Right cardiac atrium (tissue), 5 donors: ENCODE measurements around the gene MACROD2. TPM values are rescaled to one million over a fixed set of nuclear protein-coding genes. Genes with fewer than 3 reads are reported as not detected.
A peak's percentile ranks its signal among the peaks of the same experiment; 100 is the strongest.
"Not testable (repeated sequence)": the region's sequence is repeated elsewhere in the genome, so short reads cannot be mapped to it uniquely, and the experiment has no call there.

Source experiments
- ATAC-seq, 2 donors: fragments of 200-7000 bp; cut with Tn5 transposase; one replicate each; pipeline versions ENCODE4 v1.8.0 to v1.9.1; 2020; ENCODE audit warnings: moderate library complexity in 2 of 2, mild to moderate bottlenecking in 1 of 2
- DNase-seq, 3 donors: peaks; one replicate each; pipeline ENCODE4 v3.0.0-alpha.2; 2020
- H3K27ac ChIP-seq: one replicate; pipeline ENCODE4 v1.5.1; 2013; ENCODE audit warnings: mild to moderate bottlenecking, low read length, control low read depth, moderate library complexity
- H3K27me3 ChIP-seq: one replicate; pipeline ENCODE4 v1.6.1; 2013; ENCODE audit not compliant: control insufficient read depth, insufficient read depth
- H3K4me1 ChIP-seq: one replicate; pipeline ENCODE4 v1.6.1; 2013; ENCODE audit warnings: low read length; ENCODE audit not compliant: control insufficient read depth, insufficient read depth
- H3K4me3 ChIP-seq: one replicate; pipeline ENCODE4 v1.5.1; 2013; ENCODE audit warnings: low read length, control low read depth
- H3K9me3 ChIP-seq: one replicate; pipeline ENCODE4 v1.6.1; 2013; ENCODE audit warnings: low read length; ENCODE audit not compliant: control insufficient read depth
- WGBS: extraction: QIAGEN DNeasy Blood & Tissue Kit; methylation state at CpG from one replicate; pipeline ENCODE4 v1.1.7; 2013; 5-methylcytosine and 5-hydroxymethylcytosine counted together
- intact Hi-C, 4 donors: fragments of 100-400 bp; cut with DNase I; formaldehyde crosslinking; loops; one replicate each; pipeline versions ENCODE4 v1.11.0 to v1.14.0; 2022 to 2023
- polyA plus RNA-seq: library from polyadenylated mRNA; stranded (reverse); fragments of 200-250 nt; gene quantifications from one replicate; pipeline ENCODE4 v1.2.3, GENCODE V29; 2013
- total RNA-seq, 4 donors: library from RNA; stranded (reverse); fragmentation: NEBNext Ultra II Directional; extraction: Animal tissue kit (Norgen Biotek cat#: 25700); gene quantifications; one replicate each; pipeline ENCODE4 v1.2.1, GENCODE V29; 2021
- donor health status: healthy with polysubstance abuse.
- donor health status: DM: no; HTN: yes; CAD: no.
- donor health status: DM: no; HTN: no; CAD: no.
- donor health status: DM: no; HTN: yes; CAD: no; lungs with severe emphysema.
- donor health status: DM: yes; HTN: yes; CAD: no.

The MACROD2 gene
- total and polyA plus RNA-seq, 5 donors = 0.61 to 4.4 (median 2.4) TPM

DNA sequence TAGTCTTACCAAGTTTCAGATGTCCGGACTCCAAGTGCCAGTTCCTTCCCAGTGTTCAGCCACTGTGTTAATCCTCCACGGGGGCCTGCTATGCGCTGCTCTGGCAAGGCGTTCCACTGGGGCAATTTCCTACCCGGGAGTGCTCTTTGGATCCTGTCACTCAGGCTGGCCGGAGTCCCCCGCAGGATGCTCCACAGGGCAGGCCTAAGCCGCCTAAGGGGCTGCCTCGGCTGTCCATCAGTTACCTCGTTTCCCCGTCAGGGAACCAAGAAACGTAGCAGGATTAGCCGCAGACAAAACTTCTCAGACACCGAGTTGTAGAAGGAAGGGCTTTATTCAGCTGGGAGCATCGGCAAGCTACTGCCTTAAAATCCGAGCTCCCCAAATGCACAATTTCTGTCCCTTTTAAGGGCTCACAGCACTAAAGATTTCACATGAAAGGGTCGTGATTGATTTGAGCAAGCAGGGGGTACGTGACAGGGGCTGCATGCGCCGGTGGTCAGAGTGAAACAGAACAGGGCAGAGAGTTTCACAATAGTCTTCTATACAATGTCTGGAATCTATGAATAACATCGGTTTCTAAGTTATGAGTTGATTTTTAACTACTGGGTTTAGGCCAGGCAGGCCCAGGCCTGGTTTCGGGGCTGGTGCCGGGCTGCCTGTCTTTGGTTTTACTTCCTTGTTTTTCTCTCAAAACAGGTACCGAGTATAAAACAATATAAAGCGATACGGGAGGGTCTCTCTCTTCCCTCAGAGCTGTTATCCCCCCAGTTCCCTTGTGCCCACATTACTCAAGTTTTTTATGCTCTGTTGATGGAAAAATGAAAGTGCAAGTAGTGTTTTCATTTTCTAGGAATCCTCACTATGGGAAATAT is 1990.4 kb downstream of the MACROD2 start:
- WGBS = 93% methylated on average over 26 of the region's 26 CpGs
- H3K9me3 ChIP-seq, DNase-seq, H3K27ac ChIP-seq, H3K4me3 ChIP-seq, H3K27me3 ChIP-seq, intact Hi-C loops, H3K4me1 ChIP-seq, ATAC-seq: not testable (repeated sequence)

DNA sequence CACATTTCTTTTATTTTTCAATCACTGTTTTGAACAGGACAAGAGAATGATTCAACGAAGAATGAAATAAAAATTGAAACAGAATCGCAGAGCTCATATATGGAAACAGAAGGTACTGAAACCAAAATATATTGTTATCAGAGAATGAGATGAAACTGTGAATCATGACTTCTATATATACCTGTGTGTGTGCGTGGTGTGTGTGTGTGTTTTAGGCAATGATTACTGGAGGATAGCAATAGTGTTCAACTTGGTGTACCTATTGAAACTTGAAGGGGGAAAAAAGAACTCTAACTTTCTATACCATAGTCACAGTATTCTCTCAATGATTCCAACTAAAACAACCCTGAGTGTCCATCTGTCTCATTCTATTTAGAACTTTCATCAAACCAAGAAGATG is 1991.4 kb downstream of the MACROD2 start:
- H3K4me3 ChIP-seq = no peak overlapping the region
- ATAC-seq (no peak), DNase-seq (no peak)
- no peaks in the 10 kb centered on the region for H3K27me3 ChIP-seq
- H3K27ac ChIP-seq = no peak overlapping the region
- no peaks in the 10 kb centered on the region for H3K4me1 ChIP-seq
- intact Hi-C loops = no loop called here
- 95% methylated on average over 3 of the region's 3 CpGs for WGBS
- no peaks in the 10 kb centered on the region for H3K9me3 ChIP-seq

DNA sequence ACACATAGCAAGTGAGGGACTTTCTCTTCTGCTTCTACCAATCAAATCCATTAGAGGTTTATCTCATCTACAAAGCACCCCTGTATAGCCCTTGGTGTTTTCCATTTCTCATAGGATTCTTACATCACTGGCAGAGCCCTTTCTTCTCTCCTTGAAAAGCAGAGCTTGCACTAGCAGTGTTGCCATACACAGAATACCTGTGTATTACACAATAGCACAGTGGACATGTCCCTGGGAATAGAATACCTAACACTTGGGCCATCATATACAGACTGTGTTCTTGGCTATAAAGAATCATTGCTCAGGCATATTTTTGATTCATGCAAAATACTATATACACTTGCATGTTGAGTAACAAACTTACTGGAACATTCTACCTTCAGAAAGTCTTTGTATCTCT is 1996.0 kb downstream of the MACROD2 start:
- no peak overlapping the region for H3K4me3 ChIP-seq
- no peaks in the 10 kb centered on the region for H3K4me1 ChIP-seq
- no peak overlapping the region for H3K27ac ChIP-seq
- DNase-seq = no peak
- no peak for ATAC-seq
- intact Hi-C loops = no loop called here
- no peaks in the 10 kb centered on the region for H3K27me3 ChIP-seq
- no peaks in the 10 kb centered on the region for H3K9me3 ChIP-seq

DNA sequence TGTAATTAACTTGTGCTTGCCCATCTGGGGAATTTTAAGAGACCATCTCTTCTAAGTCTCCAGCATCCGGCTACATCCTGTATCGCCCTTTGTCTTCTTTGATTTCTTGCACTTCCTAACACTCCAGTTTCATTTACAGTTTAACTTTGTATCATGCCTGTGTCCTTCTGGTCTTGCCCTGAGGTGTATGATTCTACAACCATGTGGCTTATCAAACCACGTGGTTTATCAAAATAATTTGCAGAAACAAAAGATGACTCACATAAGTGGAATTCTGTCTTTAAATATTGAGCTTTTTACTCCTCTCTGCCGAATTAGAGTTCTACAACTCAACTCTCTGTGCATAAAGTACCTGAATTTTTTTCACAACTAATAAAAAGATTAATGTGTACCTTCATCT is 1997.2 kb downstream of the MACROD2 start:
- H3K27me3 ChIP-seq = no peaks in the 10 kb centered on the region
- intact Hi-C loops = no loop called here
- no peak for DNase-seq

DNA sequence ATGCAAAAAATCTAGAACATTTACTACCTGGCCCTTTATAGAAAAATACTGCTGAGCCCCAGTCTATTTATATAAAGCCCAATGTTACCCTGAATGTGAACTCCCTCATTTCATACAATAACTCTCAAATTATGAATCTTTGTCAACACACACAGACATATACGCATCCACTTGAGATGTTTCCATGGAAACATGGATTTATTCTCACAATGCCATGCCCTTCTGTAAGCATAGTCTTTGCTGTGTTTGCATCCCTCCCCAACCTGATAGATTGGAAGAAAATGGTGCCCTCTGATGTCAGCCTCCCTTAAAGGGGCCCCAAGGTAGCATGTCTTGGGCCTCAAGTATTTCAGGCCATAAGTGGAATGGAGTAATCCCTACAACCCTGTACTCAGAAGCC is 2004.8 kb downstream of the MACROD2 start:
- H3K9me3 ChIP-seq = no peaks in the 10 kb centered on the region
- intact Hi-C loops = loop anchor here in 1 of 4 donors (10.0 kb wide), 1 partner anchor 95 kb away; no protein-coding TSS in a partner anchor
- ATAC-seq (no peak), DNase-seq (no peak)
- no peak overlapping the region for H3K27ac ChIP-seq
- WGBS = 35% methylated on average over 1 of the region's 1 CpG
- no peak overlapping the region for H3K4me3 ChIP-seq
- no peaks in the 10 kb centered on the region for H3K4me1 ChIP-seq
- no peaks in the 10 kb centered on the region for H3K27me3 ChIP-seq

More for the DNA sequence above, 1997.2 kb downstream of the MACROD2 start:
- H3K4me3 ChIP-seq = no peak overlapping the region
- H3K9me3 ChIP-seq = no peaks in the 10 kb centered on the region
- no peaks in the 10 kb centered on the region for H3K4me1 ChIP-seq
- 61% methylated on average over 4 of the region's 4 CpGs for WGBS
- ATAC-seq = no peak
- H3K27ac ChIP-seq = no peak overlapping the region

DNA sequence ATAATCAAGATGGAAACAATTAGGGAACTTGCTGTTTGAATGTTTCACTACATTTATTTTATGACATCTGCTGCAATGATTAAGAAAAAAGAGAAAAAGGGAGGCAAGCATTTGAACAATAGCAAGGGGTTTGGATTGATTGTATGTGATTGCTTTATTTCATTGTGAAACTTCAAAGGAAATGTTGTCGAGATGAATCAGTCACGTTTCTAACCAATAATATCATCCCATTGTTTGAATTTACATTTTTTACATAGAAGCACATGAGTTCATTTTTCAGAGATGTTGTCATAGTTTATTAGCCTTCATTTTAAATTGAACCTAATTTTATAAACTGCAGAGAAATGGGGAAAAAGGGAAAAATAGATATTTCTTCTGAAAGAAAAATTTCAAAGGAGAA is 2006.0 kb downstream of the MACROD2 start:
- Histone ChIP-seq H3K27ac (no peak overlapping the region), H3K9me3 (no peaks in the 10 kb centered on the region), H3K27me3 (no peaks in the 10 kb centered on the region), H3K4me3 (no peak overlapping the region), H3K4me1 (no peaks in the 10 kb centered on the region)
- ATAC-seq = no peak
- intact Hi-C loops = loop anchor here in 1 of 4 donors (10.0 kb wide), 1 partner anchor 94 kb away; no protein-coding TSS in a partner anchor
- 62% methylated on average over 2 of the region's 2 CpGs for WGBS
- DNase-seq = no peak

DNA sequence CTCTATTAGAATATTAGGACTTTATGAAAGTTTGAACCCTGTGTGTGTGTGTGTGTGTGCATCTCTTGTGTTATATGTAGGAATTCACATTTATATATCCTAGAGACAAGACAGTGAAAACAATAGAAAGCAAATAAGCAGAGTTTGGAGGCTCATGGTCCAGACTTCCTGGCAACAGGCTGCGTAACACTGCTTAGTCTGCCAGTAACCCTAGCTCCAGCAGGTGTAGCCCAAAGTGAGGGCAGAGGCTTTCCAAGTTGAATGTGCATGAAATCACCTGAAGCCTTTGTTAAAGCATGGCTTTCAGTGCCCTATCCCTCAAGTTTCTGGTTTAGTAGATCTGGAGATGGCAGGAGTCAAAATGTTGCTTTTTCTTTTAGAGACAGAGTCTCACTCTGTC is 2008.0 kb downstream of the MACROD2 start:
- Histone ChIP-seq H3K4me3 (no peak overlapping the region), H3K9me3 (no peaks in the 10 kb centered on the region), H3K27ac (no peak overlapping the region), H3K27me3 (no peaks in the 10 kb centered on the region), H3K4me1 (no peaks in the 10 kb centered on the region)
- 77% methylated on average over 1 of the region's 1 CpG for WGBS
- intact Hi-C loops = loop anchor here in 1 of 4 donors (10.0 kb wide), 1 partner anchor 91 kb away; no protein-coding TSS in a partner anchor
- DNase-seq = no peak
- no peak for ATAC-seq

DNA sequence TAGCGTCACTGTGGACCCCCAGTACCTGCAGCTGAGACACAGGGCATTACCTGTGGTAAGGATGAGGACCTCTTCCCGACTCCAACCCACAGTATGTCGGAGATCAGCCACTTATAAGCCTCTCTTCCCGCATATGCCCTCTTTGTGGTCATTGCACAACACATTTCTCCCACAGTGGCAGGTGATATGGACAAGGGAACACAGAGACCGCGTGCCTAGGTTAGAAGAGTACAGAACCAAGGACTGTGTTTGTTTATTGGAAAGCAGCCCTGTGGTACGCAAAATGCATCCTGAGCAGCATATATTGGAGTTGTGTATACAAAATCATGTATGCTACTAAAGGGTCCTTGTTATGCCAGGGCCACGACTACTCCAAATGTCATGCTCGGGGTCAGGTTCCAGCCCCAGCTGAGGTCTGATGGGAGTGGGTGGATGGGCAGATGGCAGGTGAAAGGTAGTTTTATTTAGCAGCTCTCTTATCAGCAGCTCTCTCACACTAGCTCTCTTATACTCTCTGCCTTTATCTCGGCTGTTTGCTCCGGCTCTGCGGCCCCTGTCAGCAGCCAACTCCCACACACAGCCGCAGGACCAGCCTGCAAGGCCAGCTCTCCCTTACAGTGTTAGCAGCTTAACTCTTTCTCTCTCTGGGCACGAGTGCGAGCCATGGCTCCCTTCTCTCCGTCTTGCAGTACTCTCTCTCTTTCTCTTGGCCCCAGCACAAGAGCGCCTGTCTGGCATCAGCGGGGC is 2009.0 kb downstream of the MACROD2 start:
- Histone ChIP-seq H3K9me3 (no peaks in the 10 kb centered on the region), H3K27me3 (no peaks in the 10 kb centered on the region), H3K4me1 (no peaks in the 10 kb centered on the region), H3K27ac (no peak overlapping the region), H3K4me3 (no peak overlapping the region)
- intact Hi-C loops = loop anchor here in 1 of 4 donors (10.0 kb wide), 1 partner anchor 91 kb away; no protein-coding TSS in a partner anchor
- ATAC-seq (peak; percentile 82 to 96), DNase-seq (peak in 2 of 3 donors; percentile 63 to 79)
- WGBS = 50% methylated on average over 18 of the region's 18 CpGs

DNA sequence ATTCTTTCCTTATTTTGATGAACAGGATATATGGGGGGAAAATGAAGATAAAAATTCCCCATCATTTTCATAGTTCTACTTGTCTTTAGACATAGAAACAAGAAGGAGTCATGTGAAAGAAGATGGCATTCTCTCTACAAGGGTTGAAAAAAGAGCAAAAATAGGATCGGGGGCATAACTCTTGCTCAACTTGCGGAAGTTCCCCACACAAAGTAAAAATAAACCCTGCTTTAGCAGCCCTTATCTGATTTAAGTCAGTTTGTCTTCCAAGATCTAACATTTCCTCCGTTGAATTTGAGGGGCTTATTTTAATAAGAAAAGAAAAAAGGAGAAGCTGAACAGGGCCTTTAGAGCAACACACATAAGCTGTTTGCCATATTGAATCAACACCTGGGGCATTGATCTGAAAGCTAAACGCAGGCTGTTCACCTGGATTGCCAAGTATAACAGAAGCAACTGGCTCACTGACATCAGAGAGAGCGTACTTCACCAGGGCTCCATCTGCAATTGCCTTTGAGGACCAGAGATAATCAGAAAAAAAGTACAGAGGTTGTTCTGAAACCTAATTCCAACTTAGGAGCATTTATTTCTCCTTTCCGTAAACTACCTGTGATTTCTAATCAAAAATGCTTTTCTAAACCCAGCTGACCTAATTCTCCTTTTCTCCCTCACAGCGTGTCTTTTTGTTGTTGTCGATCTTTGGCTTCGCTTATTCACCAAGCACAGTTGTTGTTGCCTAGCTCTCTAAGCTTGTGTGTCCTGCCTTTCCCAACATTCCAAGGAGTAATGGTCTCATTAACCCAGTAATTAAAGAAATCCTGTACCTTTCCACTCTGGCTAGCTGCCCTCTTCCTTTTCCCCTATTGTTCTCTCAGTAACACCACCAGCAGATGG is 2010.0 kb downstream of the MACROD2 start:
- intact Hi-C loops = loop anchor here in 1 of 4 donors (10.0 kb wide), 1 partner anchor 90 kb away; no protein-coding TSS in a partner anchor
- no peak overlapping the region for H3K4me3 ChIP-seq
- no peak for ATAC-seq
- 70% methylated on average over 9 of the region's 9 CpGs for WGBS
- no peak overlapping the region for H3K27ac ChIP-seq
- no peaks in the 10 kb centered on the region for H3K27me3 ChIP-seq
- no peaks in the 10 kb centered on the region for H3K4me1 ChIP-seq
- DNase-seq = no peak
- H3K9me3 ChIP-seq = no peaks in the 10 kb centered on the region

DNA sequence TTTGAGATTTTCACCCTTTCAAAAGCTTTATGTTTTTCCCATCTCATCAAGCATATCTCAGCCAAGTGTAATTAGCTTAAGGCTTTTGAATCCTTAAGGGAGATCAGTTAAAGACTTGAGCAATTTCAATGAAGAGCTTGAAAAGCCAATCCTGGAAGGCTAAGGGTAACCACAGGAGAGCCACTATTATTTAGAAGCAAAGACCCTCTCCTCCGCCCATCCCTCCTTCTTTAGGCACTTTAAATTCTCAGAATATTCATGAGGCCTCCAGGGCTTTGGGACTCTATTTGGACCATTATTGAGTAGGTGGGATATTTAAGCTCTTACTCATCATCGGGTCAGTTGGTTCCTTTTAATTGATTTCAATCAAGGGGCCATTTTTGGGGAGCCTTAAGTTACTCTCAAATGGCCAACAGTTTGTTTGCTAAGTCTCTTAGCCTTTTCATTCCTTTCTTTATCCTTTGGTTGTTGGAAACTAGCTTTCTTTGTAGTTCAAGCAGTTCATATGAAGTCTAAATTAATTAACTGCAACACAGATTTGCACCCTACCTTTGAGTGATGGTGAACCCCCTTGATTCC is 2010.7 kb downstream of the MACROD2 start:
- Histone ChIP-seq H3K4me1 (no peaks in the 10 kb centered on the region), H3K27me3 (no peaks in the 10 kb centered on the region), H3K4me3 (no peak overlapping the region), H3K27ac (no peak overlapping the region), H3K9me3 (no peaks in the 10 kb centered on the region)
- DNase-seq (no peak), ATAC-seq (no peak)
- intact Hi-C loops = loop anchor here in 1 of 4 donors (10.0 kb wide), 1 partner anchor 89 kb away; no protein-coding TSS in a partner anchor
- WGBS = 90% methylated on average over 2 of the region's 2 CpGs
